ENCODE data around the gene GSTT2. TPM values are rescaled to one million over a fixed set of nuclear protein-coding genes. Genes with fewer than 3 reads are reported as not detected.
"Not testable (repeated sequence)": the region's sequence is repeated elsewhere in the genome, so short reads cannot be mapped to it uniquely, and the experiment has no call there.

The GSTT2 gene
- total RNA-seq = not detected in 2 replicates
- not detected for total RNA-seq (2013)
- not detected in 2 replicates for polyA plus RNA-seq
- not detected in 2 replicates for polyA minus RNA-seq

GRCh38 chr22:23979557-23980240, at the start of gene GSTT2:
TSS of gene GSTT2 (plus strand) at chr22:23980134.
- H3K4me1 ChIP-seq (ENCODE audit: control insufficient read depth in 2 of 2, insufficient read depth in 2 of 2, low read length in 2 of 2); H3K36me3 ChIP-seq (replicated peaks in 1 of 2; ENCODE audit: control extremely low read depth in 1 of 2, control insufficient read depth in 1 of 2, extremely low read depth in 1 of 2, insufficient read depth in 2 of 2, low read length in 1 of 2); H3K9me3 Mint-ChIP-seq (ENCODE audit: insufficient read depth); H3K4me1 Mint-ChIP-seq; H3K4me3 Mint-ChIP-seq; DNase-seq; H3K27me3 ChIP-seq (replicated peaks in 1 of 4; ENCODE audit: control extremely low read depth in 1 of 4, control insufficient read depth in 3 of 4, insufficient read depth in 4 of 4, low read length in 3 of 4); H3K27ac Mint-ChIP-seq; H4K20me1 ChIP-seq (ENCODE audit: control insufficient read depth, insufficient read depth, low read length, poor library complexity, severe bottlenecking); H3K4me2 ChIP-seq (replicated peaks; ENCODE audit: low read depth, low read length, poor library complexity, severe bottlenecking); H3K9ac ChIP-seq (ENCODE audit: low read length); ATAC-seq (ENCODE audit: low read depth); H3K4me3 ChIP-seq (ENCODE audit: control extremely low read depth in 1 of 5, extremely low read depth in 1 of 5, insufficient read depth in 1 of 5, low read depth in 2 of 5, low read length in 4 of 5); H3K79me2 ChIP-seq (ENCODE audit: control insufficient read depth, insufficient read depth, low read length); POLR2A ChIA-PET; H2AFZ ChIP-seq (ENCODE audit: insufficient read depth, low read depth, low read length, poor library complexity, severe bottlenecking); H3K27ac ChIP-seq (ENCODE audit: low read length in 2 of 2); H3K27me3 Mint-ChIP-seq; H3K9me3 ChIP-seq (ENCODE audit: control extremely low read depth in 1 of 3, control insufficient read depth in 2 of 3, insufficient read depth in 1 of 3, low read length in 2 of 3); CTCF ChIA-PET: not testable (repeated sequence)
- intact Hi-C loops (cut with micrococcal nuclease) = loop anchor here (5.0 kb wide), 1 partner anchor 198 kb away; no protein-coding TSS in a partner anchor
- no CpG with 5 or more reads among the region's 41 CpGs for WGBS (ENCODE audit: insufficient coverage)

- Histone ChIP-seq H3K79me2 (ENCODE audit: control insufficient read depth, insufficient read depth, low read length) (no peaks in the 10 kb centered on the region), H2AFZ (ENCODE audit: insufficient read depth, low read depth, low read length, poor library complexity, severe bottlenecking) (no peak overlapping the region), H3K36me3 (replicated peaks in 1 of 2; ENCODE audit: control extremely low read depth in 1 of 2, control insufficient read depth in 1 of 2, extremely low read depth in 1 of 2, insufficient read depth in 2 of 2, low read length in 1 of 2) (no peaks in the 10 kb centered on the region), H3K27ac (ENCODE audit: low read length in 2 of 2) (no peak overlapping the region), H3K4me3 (ENCODE audit: control extremely low read depth in 1 of 5, extremely low read depth in 1 of 5, insufficient read depth in 1 of 5, low read depth in 2 of 5, low read length in 4 of 5) (no peak overlapping the region), H3K9ac (ENCODE audit: low read length) (no peak overlapping the region), H3K4me1 (ENCODE audit: control insufficient read depth in 2 of 2, insufficient read depth in 2 of 2, low read length in 2 of 2) (no peaks in the 10 kb centered on the region), H3K27me3 (replicated peaks in 1 of 4; ENCODE audit: control extremely low read depth in 1 of 4, control insufficient read depth in 3 of 4, insufficient read depth in 4 of 4, low read length in 3 of 4) (no peaks in the 10 kb centered on the region), H3K9me3 (ENCODE audit: control extremely low read depth in 1 of 3, control insufficient read depth in 2 of 3, insufficient read depth in 1 of 3, low read length in 2 of 3) (no peaks in the 10 kb centered on the region), H4K20me1 (ENCODE audit: control insufficient read depth, insufficient read depth, low read length, poor library complexity, severe bottlenecking) (no peaks in the 10 kb centered on the region), H3K4me2 (replicated peaks; ENCODE audit: low read depth, low read length, poor library complexity, severe bottlenecking) (no peak overlapping the region)
- ChIA-PET POLR2A (interaction anchor here (0.7 kb wide), 1 partner anchor 569 kb away, joined by 8 read pairs; no protein-coding TSS in a partner anchor), CTCF (interaction anchor here (0.6 kb wide), 2 partner anchors 50 to 213 kb away, joined by 3 to 4 read pairs; no protein-coding TSS in a partner anchor)
- H3K4me3 Mint-ChIP-seq = no peak overlapping the region
- DNase-seq = peak; percentile 1
- intact Hi-C loops (cut with micrococcal nuclease) = no loop called here
- ATAC-seq (ENCODE audit: low read depth) = no peak
- H3K4me1 Mint-ChIP-seq = no peaks in the 10 kb centered on the region
- H3K9me3 Mint-ChIP-seq (ENCODE audit: insufficient read depth) = no peaks in the 10 kb centered on the region
- H3K27ac Mint-ChIP-seq = no peak overlapping the region
- no peak for TF ChIP-seq EZH2 (IDR thresholded peaks at IDR 0.05; ENCODE audit: borderline replicate concordance, insufficient read depth, low read depth, low read length, poor library complexity, severe bottlenecking)
- WGBS (ENCODE audit: insufficient coverage) = 92% methylated on average over 3 of the region's 5 CpGs
- H3K27me3 Mint-ChIP-seq = no peaks in the 10 kb centered on the region
Measured at GRCh38 chr22:23938328-23939016, 41.5 kb upstream of the GSTT2 start.

Data from B cell (primary cell).